ENCODE results near the gene ACLY.

DNA sequence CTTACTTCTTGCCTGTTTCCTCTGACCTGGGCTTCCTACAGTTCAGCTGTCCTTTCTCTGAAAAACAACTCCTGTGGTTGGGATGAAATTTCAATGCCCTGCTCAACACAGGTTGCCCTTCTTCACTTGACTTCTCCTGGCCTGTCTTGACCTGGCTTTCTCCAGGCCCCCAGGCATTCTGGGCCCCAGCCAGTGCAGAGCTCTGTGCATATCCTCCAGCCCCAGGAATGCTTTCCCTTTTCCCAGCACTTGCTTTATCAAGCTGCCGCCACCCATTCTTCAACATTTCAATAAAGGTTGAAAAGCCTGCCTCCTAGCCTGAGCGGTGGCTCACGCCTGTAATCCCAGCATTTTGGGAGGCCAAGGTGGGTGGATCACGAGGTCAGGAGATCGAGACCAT is 22.4 kb upstream of the ACLY start:
- TF ChIP-seq, protein P1, sequence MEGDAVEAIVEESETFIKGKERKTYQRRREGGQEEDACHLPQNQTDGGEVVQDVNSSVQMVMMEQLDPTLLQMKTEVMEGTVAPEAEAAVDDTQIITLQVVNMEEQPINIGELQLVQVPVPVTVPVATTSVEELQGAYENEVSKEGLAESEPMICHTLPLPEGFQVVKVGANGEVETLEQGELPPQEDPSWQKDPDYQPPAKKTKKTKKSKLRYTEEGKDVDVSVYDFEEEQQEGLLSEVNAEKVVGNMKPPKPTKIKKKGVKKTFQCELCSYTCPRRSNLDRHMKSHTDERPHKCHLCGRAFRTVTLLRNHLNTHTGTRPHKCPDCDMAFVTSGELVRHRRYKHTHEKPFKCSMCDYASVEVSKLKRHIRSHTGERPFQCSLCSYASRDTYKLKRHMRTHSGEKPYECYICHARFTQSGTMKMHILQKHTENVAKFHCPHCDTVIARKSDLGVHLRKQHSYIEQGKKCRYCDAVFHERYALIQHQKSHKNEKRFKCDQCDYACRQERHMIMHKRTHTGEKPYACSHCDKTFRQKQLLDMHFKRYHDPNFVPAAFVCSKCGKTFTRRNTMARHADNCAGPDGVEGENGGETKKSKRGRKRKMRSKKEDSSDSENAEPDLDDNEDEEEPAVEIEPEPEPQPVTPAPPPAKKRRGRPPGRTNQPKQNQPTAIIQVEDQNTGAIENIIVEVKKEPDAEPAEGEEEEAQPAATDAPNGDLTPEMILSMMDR (IDR thresholded peaks at IDR 0.05) = no peak
- no peak for TF ChIP-seq POLR2A (IDR thresholded peaks at IDR 0.05)
